HepG2 (cell line): ENCODE results near the gene KLHL33. TPM values are rescaled to one million over a fixed set of nuclear protein-coding genes. Genes with fewer than 3 reads are reported as not detected.

ENCODE experiments used
- HES4 ChIP-seq: sonication (generic); formaldehyde crosslinking; IDR thresholded peaks from 2 replicates; pipeline ENCODE4 v1.9.0; 2021; ENCODE audit warnings: mild to moderate bottlenecking, missing genetic modification reagents, borderline replicate concordance
- MTA1 ChIP-seq: sonication (generic); formaldehyde crosslinking; IDR thresholded peaks from 2 replicates; pipeline ENCODE4 v1.4.0; 2020; ENCODE audit warnings: missing genetic modification reagents, mild to moderate bottlenecking, borderline replicate concordance
- NFIC ChIP-seq: IDR thresholded peaks from 2 replicates; pipeline ENCODE4 v1.6.1; 2012; ENCODE audit warnings: mild to moderate bottlenecking, low read length, inconsistent platforms
- SAP130 ChIP-seq: IDR thresholded peaks from 2 replicates; pipeline ENCODE4 v1.6.1; 2016; ENCODE audit warnings: low read depth
- ZNF17 ChIP-seq: sonication (generic); formaldehyde crosslinking; IDR thresholded peaks from 2 replicates; pipeline ENCODE4 v1.5.0; 2020; ENCODE audit warnings: mild to moderate bottlenecking, missing genetic modification reagents
- polyA plus RNA-seq, 8 experiments: library from polyadenylated mRNA; depleted of rRNA in 3 of 8; stranded (reverse) in 7 of 8; unstranded in 1 of 8; fragments of >200 nt; fragmentation: Illumina TruSeq in 4 of 8; extraction: Trizol in 4 of 8; gene quantifications; 2 replicates each; pipeline versions ENCODE4 v1.2.1 to v1.2.3, GENCODE V29; 2011 to 2016; ENCODE audit warnings: low read depth in 4 of 8, missing spikeins in 1 of 8, mixed read lengths in 1 of 8; ENCODE audit not compliant: insufficient read depth in 1 of 8
- total RNA-seq, 5 experiments: library from RNA; depleted of rRNA; stranded (reverse); fragments of >200 nt; fragmentation: Illumina TruSeq; extraction: Trizol; gene quantifications; 2 replicates each; pipeline ENCODE4 v1.2.3, GENCODE V29; 2016; ENCODE audit warnings: low read depth in 1 of 5
- TF ChIP-seq, protein P1 (sequence below): sonication (generic); formaldehyde crosslinking; IDR thresholded peaks from 2 replicates; pipeline ENCODE4 v1.5.0; 2020; ENCODE audit warnings: mild to moderate bottlenecking, missing genetic modification reagents, borderline replicate concordance
- TF ChIP-seq, protein P2 (sequence below): sonication (generic); formaldehyde crosslinking; IDR thresholded peaks from 2 replicates; pipeline ENCODE4 v1.5.1; 2020; ENCODE audit warnings: mild to moderate bottlenecking, missing genetic modification reagents, moderate library complexity
- TF ChIP-seq, protein P3 (sequence below): sonication (generic); formaldehyde crosslinking; IDR thresholded peaks from 2 replicates; pipeline ENCODE4 v1.4.0; 2020; ENCODE audit warnings: mild to moderate bottlenecking, missing genetic modification reagents, borderline replicate concordance
- TF ChIP-seq, protein P4 (sequence below): sonication (generic); formaldehyde crosslinking; conservative IDR thresholded peaks from 2 replicates; pipeline ENCODE4 v1.4.0; 2020; ENCODE audit warnings: mild to moderate bottlenecking, missing genetic modification reagents, moderate library complexity

The KLHL33 gene
- total and polyA plus RNA-seq, 2 of the 13 experiments (the other 11 are each of a cell fraction or from before 2014, with no cell fraction given): not detected

DNA sequence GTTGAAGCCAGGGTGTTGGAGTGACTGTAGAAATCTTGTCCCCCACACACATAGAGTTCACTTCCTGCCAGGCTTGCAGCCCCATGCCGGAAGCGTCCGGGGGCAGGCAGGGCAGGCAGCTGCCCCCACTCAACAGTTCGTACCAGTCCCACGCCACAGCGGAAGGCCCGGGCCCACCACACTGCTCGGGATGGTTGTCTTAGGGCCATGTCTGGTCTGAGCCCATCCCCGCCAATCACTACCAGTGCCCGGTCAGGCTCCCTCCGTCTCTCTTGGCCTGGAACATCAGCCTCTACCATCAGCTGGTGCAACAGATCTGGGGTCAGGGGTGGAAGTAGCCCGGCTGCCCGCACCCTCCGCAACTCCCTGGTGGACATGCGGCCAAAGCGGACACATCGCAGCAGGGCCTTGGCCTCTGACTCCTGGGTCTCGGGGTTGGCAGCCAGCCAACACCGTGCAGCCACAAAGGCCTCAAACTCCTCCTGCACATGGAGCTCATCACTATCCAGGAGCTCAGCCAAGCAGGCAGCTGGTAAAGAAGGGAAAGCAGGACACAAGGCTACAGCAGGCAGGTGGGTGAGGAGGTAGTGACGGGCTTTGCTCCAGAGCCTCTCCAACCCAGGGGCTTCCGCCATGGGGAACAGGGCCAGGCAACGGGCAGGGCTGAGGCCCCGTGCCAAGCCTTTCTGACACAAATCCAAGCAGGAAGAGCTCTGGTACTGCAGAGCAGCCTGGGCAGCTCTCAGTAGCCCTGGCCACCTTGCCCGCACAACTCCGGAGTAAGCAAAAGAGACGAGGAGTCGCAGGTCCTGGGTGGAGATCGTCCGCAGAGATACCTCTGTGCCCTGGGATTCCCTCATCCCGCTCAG, 5.9 kb downstream of the KLHL33 start (continued):
- TF ChIP-seq MTA1 (CRISPR knock-in tag) (peak; percentile 82; the same call in 1 of the 2 replicates), HES4 (CRISPR knock-in tag) (0 out of 2 replicates have a peak, but pooled peaks have one; percentile 55), SAP130 (CRISPR knock-in tag) (peak; percentile 61), ZNF17 (CRISPR knock-in tag) (no peak), NFIC (peak; percentile 52; the same call in 1 of the 2 replicates)
- TF ChIP-seq, protein P1, sequence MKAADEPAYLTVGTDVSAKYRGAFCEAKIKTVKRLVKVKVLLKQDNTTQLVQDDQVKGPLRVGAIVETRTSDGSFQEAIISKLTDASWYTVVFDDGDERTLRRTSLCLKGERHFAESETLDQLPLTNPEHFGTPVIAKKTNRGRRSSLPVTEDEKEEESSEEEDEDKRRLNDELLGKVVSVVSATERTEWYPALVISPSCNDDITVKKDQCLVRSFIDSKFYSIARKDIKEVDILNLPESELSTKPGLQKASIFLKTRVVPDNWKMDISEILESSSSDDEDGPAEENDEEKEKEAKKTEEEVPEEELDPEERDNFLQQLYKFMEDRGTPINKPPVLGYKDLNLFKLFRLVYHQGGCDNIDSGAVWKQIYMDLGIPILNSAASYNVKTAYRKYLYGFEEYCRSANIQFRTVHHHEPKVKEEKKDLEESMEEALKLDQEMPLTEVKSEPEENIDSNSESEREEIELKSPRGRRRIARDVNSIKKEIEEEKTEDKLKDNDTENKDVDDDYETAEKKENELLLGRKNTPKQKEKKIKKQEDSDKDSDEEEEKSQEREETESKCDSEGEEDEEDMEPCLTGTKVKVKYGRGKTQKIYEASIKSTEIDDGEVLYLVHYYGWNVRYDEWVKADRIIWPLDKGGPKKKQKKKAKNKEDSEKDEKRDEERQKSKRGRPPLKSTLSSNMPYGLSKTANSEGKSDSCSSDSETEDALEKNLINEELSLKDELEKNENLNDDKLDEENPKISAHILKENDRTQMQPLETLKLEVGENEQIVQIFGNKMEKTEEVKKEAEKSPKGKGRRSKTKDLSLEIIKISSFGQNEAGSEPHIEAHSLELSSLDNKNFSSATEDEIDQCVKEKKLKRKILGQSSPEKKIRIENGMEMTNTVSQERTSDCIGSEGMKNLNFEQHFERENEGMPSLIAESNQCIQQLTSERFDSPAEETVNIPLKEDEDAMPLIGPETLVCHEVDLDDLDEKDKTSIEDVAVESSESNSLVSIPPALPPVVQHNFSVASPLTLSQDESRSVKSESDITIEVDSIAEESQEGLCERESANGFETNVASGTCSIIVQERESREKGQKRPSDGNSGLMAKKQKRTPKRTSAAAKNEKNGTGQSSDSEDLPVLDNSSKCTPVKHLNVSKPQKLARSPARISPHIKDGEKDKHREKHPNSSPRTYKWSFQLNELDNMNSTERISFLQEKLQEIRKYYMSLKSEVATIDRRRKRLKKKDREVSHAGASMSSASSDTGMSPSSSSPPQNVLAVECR (CRISPR knock-in tag): peak; percentile 54; the same call in 1 of the 2 replicates
- TF ChIP-seq, protein P2, sequence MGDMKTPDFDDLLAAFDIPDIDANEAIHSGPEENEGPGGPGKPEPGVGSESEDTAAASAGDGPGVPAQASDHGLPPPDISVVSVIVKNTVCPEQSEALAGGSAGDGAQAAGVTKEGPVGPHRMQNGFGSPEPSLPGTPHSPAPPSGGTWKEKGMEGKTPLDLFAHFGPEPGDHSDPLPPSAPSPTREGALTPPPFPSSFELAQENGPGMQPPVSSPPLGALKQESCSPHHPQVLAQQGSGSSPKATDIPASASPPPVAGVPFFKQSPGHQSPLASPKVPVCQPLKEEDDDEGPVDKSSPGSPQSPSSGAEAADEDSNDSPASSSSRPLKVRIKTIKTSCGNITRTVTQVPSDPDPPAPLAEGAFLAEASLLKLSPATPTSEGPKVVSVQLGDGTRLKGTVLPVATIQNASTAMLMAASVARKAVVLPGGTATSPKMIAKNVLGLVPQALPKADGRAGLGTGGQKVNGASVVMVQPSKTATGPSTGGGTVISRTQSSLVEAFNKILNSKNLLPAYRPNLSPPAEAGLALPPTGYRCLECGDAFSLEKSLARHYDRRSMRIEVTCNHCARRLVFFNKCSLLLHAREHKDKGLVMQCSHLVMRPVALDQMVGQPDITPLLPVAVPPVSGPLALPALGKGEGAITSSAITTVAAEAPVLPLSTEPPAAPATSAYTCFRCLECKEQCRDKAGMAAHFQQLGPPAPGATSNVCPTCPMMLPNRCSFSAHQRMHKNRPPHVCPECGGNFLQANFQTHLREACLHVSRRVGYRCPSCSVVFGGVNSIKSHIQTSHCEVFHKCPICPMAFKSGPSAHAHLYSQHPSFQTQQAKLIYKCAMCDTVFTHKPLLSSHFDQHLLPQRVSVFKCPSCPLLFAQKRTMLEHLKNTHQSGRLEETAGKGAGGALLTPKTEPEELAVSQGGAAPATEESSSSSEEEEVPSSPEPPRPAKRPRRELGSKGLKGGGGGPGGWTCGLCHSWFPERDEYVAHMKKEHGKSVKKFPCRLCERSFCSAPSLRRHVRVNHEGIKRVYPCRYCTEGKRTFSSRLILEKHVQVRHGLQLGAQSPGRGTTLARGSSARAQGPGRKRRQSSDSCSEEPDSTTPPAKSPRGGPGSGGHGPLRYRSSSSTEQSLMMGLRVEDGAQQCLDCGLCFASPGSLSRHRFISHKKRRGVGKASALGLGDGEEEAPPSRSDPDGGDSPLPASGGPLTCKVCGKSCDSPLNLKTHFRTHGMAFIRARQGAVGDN (CRISPR knock-in tag): peak; percentile 95
- TF ChIP-seq, protein P3, sequence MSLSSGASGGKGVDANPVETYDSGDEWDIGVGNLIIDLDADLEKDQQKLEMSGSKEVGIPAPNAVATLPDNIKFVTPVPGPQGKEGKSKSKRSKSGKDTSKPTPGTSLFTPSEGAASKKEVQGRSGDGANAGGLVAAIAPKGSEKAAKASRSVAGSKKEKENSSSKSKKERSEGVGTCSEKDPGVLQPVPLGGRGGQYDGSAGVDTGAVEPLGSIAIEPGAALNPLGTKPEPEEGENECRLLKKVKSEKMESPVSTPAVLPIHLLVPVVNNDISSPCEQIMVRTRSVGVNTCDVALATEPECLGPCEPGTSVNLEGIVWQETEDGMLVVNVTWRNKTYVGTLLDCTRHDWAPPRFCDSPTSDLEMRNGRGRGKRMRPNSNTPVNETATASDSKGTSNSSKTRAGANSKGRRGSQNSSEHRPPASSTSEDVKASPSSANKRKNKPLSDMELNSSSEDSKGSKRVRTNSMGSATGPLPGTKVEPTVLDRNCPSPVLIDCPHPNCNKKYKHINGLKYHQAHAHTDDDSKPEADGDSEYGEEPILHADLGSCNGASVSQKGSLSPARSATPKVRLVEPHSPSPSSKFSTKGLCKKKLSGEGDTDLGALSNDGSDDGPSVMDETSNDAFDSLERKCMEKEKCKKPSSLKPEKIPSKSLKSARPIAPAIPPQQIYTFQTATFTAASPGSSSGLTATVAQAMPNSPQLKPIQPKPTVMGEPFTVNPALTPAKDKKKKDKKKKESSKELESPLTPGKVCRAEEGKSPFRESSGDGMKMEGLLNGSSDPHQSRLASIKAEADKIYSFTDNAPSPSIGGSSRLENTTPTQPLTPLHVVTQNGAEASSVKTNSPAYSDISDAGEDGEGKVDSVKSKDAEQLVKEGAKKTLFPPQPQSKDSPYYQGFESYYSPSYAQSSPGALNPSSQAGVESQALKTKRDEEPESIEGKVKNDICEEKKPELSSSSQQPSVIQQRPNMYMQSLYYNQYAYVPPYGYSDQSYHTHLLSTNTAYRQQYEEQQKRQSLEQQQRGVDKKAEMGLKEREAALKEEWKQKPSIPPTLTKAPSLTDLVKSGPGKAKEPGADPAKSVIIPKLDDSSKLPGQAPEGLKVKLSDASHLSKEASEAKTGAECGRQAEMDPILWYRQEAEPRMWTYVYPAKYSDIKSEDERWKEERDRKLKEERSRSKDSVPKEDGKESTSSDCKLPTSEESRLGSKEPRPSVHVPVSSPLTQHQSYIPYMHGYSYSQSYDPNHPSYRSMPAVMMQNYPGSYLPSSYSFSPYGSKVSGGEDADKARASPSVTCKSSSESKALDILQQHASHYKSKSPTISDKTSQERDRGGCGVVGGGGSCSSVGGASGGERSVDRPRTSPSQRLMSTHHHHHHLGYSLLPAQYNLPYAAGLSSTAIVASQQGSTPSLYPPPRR (CRISPR knock-in tag): peak; percentile 61; the same call in 1 of the 2 replicates
- TF ChIP-seq, protein P4, sequence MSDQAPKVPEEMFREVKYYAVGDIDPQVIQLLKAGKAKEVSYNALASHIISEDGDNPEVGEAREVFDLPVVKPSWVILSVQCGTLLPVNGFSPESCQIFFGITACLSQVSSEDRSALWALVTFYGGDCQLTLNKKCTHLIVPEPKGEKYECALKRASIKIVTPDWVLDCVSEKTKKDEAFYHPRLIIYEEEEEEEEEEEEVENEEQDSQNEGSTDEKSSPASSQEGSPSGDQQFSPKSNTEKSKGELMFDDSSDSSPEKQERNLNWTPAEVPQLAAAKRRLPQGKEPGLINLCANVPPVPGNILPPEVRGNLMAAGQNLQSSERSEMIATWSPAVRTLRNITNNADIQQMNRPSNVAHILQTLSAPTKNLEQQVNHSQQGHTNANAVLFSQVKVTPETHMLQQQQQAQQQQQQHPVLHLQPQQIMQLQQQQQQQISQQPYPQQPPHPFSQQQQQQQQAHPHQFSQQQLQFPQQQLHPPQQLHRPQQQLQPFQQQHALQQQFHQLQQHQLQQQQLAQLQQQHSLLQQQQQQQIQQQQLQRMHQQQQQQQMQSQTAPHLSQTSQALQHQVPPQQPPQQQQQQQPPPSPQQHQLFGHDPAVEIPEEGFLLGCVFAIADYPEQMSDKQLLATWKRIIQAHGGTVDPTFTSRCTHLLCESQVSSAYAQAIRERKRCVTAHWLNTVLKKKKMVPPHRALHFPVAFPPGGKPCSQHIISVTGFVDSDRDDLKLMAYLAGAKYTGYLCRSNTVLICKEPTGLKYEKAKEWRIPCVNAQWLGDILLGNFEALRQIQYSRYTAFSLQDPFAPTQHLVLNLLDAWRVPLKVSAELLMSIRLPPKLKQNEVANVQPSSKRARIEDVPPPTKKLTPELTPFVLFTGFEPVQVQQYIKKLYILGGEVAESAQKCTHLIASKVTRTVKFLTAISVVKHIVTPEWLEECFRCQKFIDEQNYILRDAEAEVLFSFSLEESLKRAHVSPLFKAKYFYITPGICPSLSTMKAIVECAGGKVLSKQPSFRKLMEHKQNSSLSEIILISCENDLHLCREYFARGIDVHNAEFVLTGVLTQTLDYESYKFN: peak; percentile 43; the same call in 1 of the 2 replicates
